ENCODE measurements around the gene NIPA2. TPM values are rescaled to one million over a fixed set of nuclear protein-coding genes. Genes with fewer than 3 reads are reported as not detected.

NIPA2 gene
- total and polyA plus RNA-seq, 2 of the 8 experiments (the other 6 are each of a cell fraction or from before 2014, with no cell fraction given) = 38.5 to 81.7 TPM

DNA sequence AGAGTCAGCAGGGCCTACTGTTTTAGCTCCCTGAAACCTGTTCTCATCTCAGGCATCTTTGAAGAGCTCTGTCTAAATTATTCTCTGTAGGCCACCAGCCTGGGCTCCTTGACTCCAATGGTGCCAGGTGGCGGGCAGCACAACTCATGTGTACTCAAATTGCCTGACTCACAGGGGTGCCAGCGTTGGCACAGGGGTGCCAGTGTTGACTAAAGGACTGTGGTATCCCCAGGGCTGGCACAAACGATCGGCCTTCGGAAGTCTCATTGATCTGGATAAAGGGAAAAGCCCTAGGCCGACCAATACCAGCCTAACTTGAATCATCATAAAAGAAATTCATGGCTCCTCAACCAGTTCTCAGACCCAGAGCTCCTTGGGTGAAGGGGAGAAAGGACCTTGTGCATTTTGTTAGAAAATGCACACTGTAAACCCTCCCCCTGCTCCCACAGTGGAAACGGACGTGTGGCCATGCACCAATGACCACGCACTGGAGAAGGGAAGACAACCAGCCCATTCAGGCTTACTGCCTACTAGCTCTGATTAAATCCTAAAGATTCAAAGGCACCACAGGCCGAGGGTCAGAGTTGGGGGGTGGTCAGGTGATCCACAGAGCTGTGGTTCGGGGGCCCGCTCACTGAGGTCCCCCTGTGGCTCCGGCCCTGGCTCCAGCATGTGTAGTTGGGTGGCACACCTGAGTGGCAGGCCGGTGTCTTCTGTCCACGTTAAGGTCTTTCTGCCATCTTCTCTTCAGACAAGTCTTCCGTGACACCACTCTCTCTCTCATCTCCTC, 68.9 kb downstream of the NIPA2 start:
- ChIA-PET CTCF (ENCODE audit: partially characterized antibody) (no interaction called here), POLR2A (ENCODE audit: partially characterized antibody) (interaction anchor here (0.6 kb wide), 1 partner anchor 99 kb away, joined by 3 read pairs; no protein-coding TSS in a partner anchor)
- H3K27ac ChIP-seq (ENCODE audit: low read depth, low read length) = no peak overlapping the region
- no peaks in the 10 kb centered on the region for H3K79me1 ChIP-seq (ENCODE audit: low read depth, low read length)
- no peak overlapping the region for H3K4me3 ChIP-seq (ENCODE audit: extremely low read depth in 1 of 4, insufficient read depth in 2 of 4, low read depth in 3 of 4, low read length in 4 of 4)
- no peak overlapping the region for H3K9ac ChIP-seq (replicated peaks in 1 of 4; ENCODE audit: extremely low read depth in 1 of 4, low read depth in 3 of 4, low read length in 3 of 4)
- H2BK12ac ChIP-seq (ENCODE audit: low read depth, low read length) = no peak overlapping the region
- H3K23ac ChIP-seq (ENCODE audit: insufficient read length) = no peak overlapping the region
- H2AK5ac ChIP-seq (ENCODE audit: low read depth, low read length) = no peak overlapping the region
- DNase-seq (ENCODE audit: low read depth in 1 of 2, low spot score in 2 of 2) (no peak), FAIRE-seq (no peak)
- no peaks in the 10 kb centered on the region for H3K4me1 ChIP-seq (replicated peaks in 1 of 4; ENCODE audit: control insufficient read depth in 3 of 4, insufficient read depth in 4 of 4, low read length in 3 of 4)
- 0 out of 2 replicates have a peak, but pooled peaks cover 2% of the 10 kb centered on the region for H3K23me2 ChIP-seq (ENCODE audit: low read depth, low read length)
- H2BK15ac ChIP-seq (ENCODE audit: low read length) = no peak overlapping the region
- H4K8ac ChIP-seq (ENCODE audit: extremely low read depth, insufficient read depth, low read length) = no peak overlapping the region
- H3K56ac ChIP-seq (replicated peaks; ENCODE audit: insufficient read length, low read depth, low read length) = no peak overlapping the region
- H2AFZ ChIP-seq (ENCODE audit: low read length) = no peak overlapping the region
- H4K91ac ChIP-seq (replicated peaks; ENCODE audit: insufficient read length, low read length) = no peak overlapping the region
- no peaks in the 10 kb centered on the region for H3K9me3 ChIP-seq (ENCODE audit: insufficient read depth in 2 of 2, low read depth in 1 of 2, low read length in 1 of 2)
- WGBS, 2 experiments (ENCODE audit: extremely low coverage in 1 of 2, insufficient coverage in 1 of 2, insufficient read length in 1 of 2, insufficient replicate concordance in 2 of 2, low coverage in 1 of 2, low lambda C conversion rate in 2 of 2, missing lambda C conversion rate in 1 of 2) = 90% methylated on average over 16 of the region's 16 CpGs; no CpG with 5 or more reads in 1 of the 2 experiments
- peaks cover 2 to 5% of the 10 kb centered on the region in 2 experiments for H4K20me1 ChIP-seq (replicated peaks in 1 of 2; ENCODE audit: control insufficient read depth in 1 of 2, insufficient read depth in 2 of 2, low read length in 2 of 2)
- H2BK5ac ChIP-seq (ENCODE audit: low read depth, low read length) = no peak overlapping the region
- no peak overlapping the region for H3K4me2 ChIP-seq (ENCODE audit: insufficient read depth in 1 of 2, low read depth in 2 of 2, low read length in 2 of 2)
- no peak overlapping the region for H3K4ac ChIP-seq (replicated peaks; ENCODE audit: insufficient read length, low read depth, low read length)
- no peak for TF ChIP-seq CREB1 (IDR thresholded peaks at IDR 0.05)
- no peak for TF ChIP-seq KDM5A (IDR thresholded peaks at IDR 0.05; ENCODE audit: low read length)
- no peak for TF ChIP-seq TAF1 (IDR thresholded peaks at IDR 0.05; ENCODE audit: low read depth, low read length)
- TF ChIP-seq KDM4A (IDR thresholded peaks at IDR 0.05; ENCODE audit: low read depth, low read length, severe bottlenecking) = no peak
- TF ChIP-seq, protein P1, sequence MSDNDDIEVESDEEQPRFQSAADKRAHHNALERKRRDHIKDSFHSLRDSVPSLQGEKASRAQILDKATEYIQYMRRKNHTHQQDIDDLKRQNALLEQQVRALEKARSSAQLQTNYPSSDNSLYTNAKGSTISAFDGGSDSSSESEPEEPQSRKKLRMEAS (IDR thresholded peaks at IDR 0.05) = no peak
- TF ChIP-seq MAFK (IDR thresholded peaks at IDR 0.05; ENCODE audit: low read depth, low read length) = no peak
- no peak for TF ChIP-seq KDM1A (IDR thresholded peaks at IDR 0.05; ENCODE audit: borderline replicate concordance, low read length)
- H2BK20ac ChIP-seq (ENCODE audit: low read length) = no peak overlapping the region
- H4K5ac ChIP-seq (ENCODE audit: insufficient read length, low read depth, low read length) = no peak overlapping the region
- peaks cover 0 to 3% (median 0%) of the 10 kb centered on the region in 4 experiments; a peak in 3 of 8 replicates for H3K36me3 ChIP-seq (ENCODE audit: control insufficient read depth in 2 of 4, insufficient read depth in 4 of 4, low read length in 3 of 4)
- no peak overlapping the region for H2BK120ac ChIP-seq (replicated peaks; ENCODE audit: low read depth, low read length)
- no peak overlapping the region for H3K18ac ChIP-seq (ENCODE audit: extremely low read depth, low read length)
- H3K27me3 ChIP-seq (replicated peaks in 1 of 4; ENCODE audit: control insufficient read depth in 3 of 4, extremely low read depth in 1 of 4, insufficient read depth in 3 of 4, low read length in 3 of 4) = no peaks in the 10 kb centered on the region; a peak in 1 of 7 replicates
- H3K14ac ChIP-seq (ENCODE audit: insufficient read length) = no peak overlapping the region
- H3K79me2 ChIP-seq (ENCODE audit: control insufficient read depth in 1 of 2, insufficient read depth in 2 of 2, low read length in 2 of 2) = no peaks in the 10 kb centered on the region

Measured in H1 (cell line).